ENCODE results near the gene DSG3.
A peak's percentile ranks its signal among the peaks of the same experiment; 100 is the strongest.

DSG3 gene

GRCh38 chr18:31428211-31428610 is 19.3 kb upstream of the DSG3 start:
- Histone ChIP-seq H3K27me3 (no peaks in the 10 kb centered on the region), H3K4me2 (no peak overlapping the region), H3K36me3 (no peaks in the 10 kb centered on the region)

GRCh38 chr18:31429623-31430022 is 17.9 kb upstream of the DSG3 start:
- Histone ChIP-seq H3K27ac (no peak overlapping the region), H3K4me1 (no peaks in the 10 kb centered on the region)

More at GRCh38 chr18:31428211-31428610, 19.3 kb upstream of the DSG3 start:
- no peak for TF ChIP-seq Cebpa-rat (IDR thresholded peaks at IDR 0.05)
- H3K9ac ChIP-seq: no peak overlapping the region
- H3K27ac ChIP-seq: no peak overlapping the region
- H4K20me1 ChIP-seq: no peaks in the 10 kb centered on the region
- H3K4me1 ChIP-seq: no peaks in the 10 kb centered on the region
- H3K4me3 ChIP-seq: no peak overlapping the region
- H3K9me3 ChIP-seq (replicated peaks in 1 of 11): peaks cover 0 to 9% (median 0%) of the 10 kb centered on the region in 11 experiments; a peak in 1 of 22 replicates

GRCh38 chr18:31430072-31430471 is 17.5 kb upstream of the DSG3 start:
- Histone ChIP-seq H3K4me2 (no peak overlapping the region), H4K20me1 (no peaks in the 10 kb centered on the region), H3K27ac (no peak overlapping the region), H3K9me3 (replicated peaks in 1 of 11) (peaks cover 0 to 9% (median 0%) of the 10 kb centered on the region in 11 experiments; a peak in 1 of 22 replicates), H3K4me3 (no peak overlapping the region), H3K9ac (no peak overlapping the region), H3K36me3 (no peaks in the 10 kb centered on the region), H3K27me3 (no peaks in the 10 kb centered on the region), H3K4me1 (no peaks in the 10 kb centered on the region)
- TF ChIP-seq Cebpa-rat (IDR thresholded peaks at IDR 0.05): no peak

More at GRCh38 chr18:31429623-31430022, 17.9 kb upstream of the DSG3 start:
- no peak overlapping the region for H3K4me2 ChIP-seq
- H3K36me3 ChIP-seq: no peaks in the 10 kb centered on the region
- peaks cover 0 to 9% (median 0%) of the 10 kb centered on the region in 11 experiments; a peak in 1 of 22 replicates for H3K9me3 ChIP-seq (replicated peaks in 1 of 11)
- no peaks in the 10 kb centered on the region for H3K27me3 ChIP-seq
- TF ChIP-seq Cebpa-rat (IDR thresholded peaks at IDR 0.05): no peak
- H3K4me3 ChIP-seq: no peak overlapping the region
- no peaks in the 10 kb centered on the region for H4K20me1 ChIP-seq
- H3K9ac ChIP-seq: no peak overlapping the region

GRCh38 chr18:31430554-31430953 is 17.0 kb upstream of the DSG3 start:
- Histone ChIP-seq H3K9ac (no peak overlapping the region), H3K4me3 (no peak overlapping the region), H3K9me3 (replicated peaks in 1 of 11) (peaks cover 0 to 9% (median 0%) of the 10 kb centered on the region in 11 experiments; a peak in 1 of 22 replicates), H3K27me3 (no peaks in the 10 kb centered on the region), H3K4me2 (no peak overlapping the region), H3K27ac (no peak overlapping the region), H3K4me1 (no peaks in the 10 kb centered on the region), H3K36me3 (no peaks in the 10 kb centered on the region), H4K20me1 (no peaks in the 10 kb centered on the region)
- TF ChIP-seq Cebpa-rat (IDR thresholded peaks at IDR 0.05): no peak

- Histone ChIP-seq H3K9ac (no peak overlapping the region), H3K4me3 (no peak overlapping the region), H3K9me3 (replicated peaks in 1 of 11) (peaks cover 0 to 9% (median 0%) of the 10 kb centered on the region in 11 experiments; a peak in 1 of 22 replicates), H3K27me3 (no peaks in the 10 kb centered on the region), H3K27ac (no peak overlapping the region), H4K20me1 (no peaks in the 10 kb centered on the region), H3K4me2 (no peak overlapping the region), H3K4me1 (no peaks in the 10 kb centered on the region), H3K36me3 (no peaks in the 10 kb centered on the region)
- no peak for TF ChIP-seq Cebpa-rat (IDR thresholded peaks at IDR 0.05)
These were observed 15.2 kb upstream of the DSG3 start for GRCh38 chr18:31432316-31432715.

GRCh38 chr18:31436825-31437224 is 10.7 kb upstream of the DSG3 start:
- Histone ChIP-seq H4K20me1 (no peaks in the 10 kb centered on the region), H3K4me2 (no peak overlapping the region)

GRCh38 chr18:31438402-31438801 is 9.1 kb upstream of the DSG3 start:
- H3K9me3 ChIP-seq (replicated peaks in 1 of 11): no peaks in the 10 kb centered on the region
- no peak overlapping the region for H3K27ac ChIP-seq
- H3K4me2 ChIP-seq: no peak overlapping the region
- H4K20me1 ChIP-seq: no peaks in the 10 kb centered on the region
- no peaks in the 10 kb centered on the region for H3K36me3 ChIP-seq
- H3K27me3 ChIP-seq: no peaks in the 10 kb centered on the region
- H3K4me3 ChIP-seq: no peak overlapping the region
- H3K9ac ChIP-seq: no peak overlapping the region
- no peaks in the 10 kb centered on the region for H3K4me1 ChIP-seq
- no peak for TF ChIP-seq Cebpa-rat (IDR thresholded peaks at IDR 0.05)

More at GRCh38 chr18:31436825-31437224, 10.7 kb upstream of the DSG3 start:
- no peak for TF ChIP-seq Cebpa-rat (IDR thresholded peaks at IDR 0.05)
- Histone ChIP-seq H3K9me3 (replicated peaks in 1 of 11) (peaks cover 0 to 7% (median 0%) of the 10 kb centered on the region in 11 experiments; a peak in 1 of 22 replicates), H3K4me1 (no peaks in the 10 kb centered on the region), H3K27me3 (no peaks in the 10 kb centered on the region), H3K36me3 (no peaks in the 10 kb centered on the region), H3K27ac (no peak overlapping the region), H3K4me3 (no peak overlapping the region), H3K9ac (no peak overlapping the region)

GRCh38 chr18:31439807-31440325 is 7.7 kb upstream of the DSG3 start:
- no peaks in the 10 kb centered on the region for H3K27me3 ChIP-seq
- no peak overlapping the region for H3K4me2 ChIP-seq
- no peaks in the 10 kb centered on the region for H4K20me1 ChIP-seq
- H3K9ac ChIP-seq: no peak overlapping the region
- H3K36me3 ChIP-seq: no peaks in the 10 kb centered on the region
- H3K4me1 ChIP-seq: no peaks in the 10 kb centered on the region
- H3K27ac ChIP-seq: no peak overlapping the region
- H3K4me3 ChIP-seq: no peak overlapping the region
- peak in 1 of 11 experiments; percentile 11; a peak in 1 of 22 replicates for TF ChIP-seq Cebpa-rat (IDR thresholded peaks at IDR 0.05)
- H3K9me3 ChIP-seq (replicated peaks in 1 of 11): no peaks in the 10 kb centered on the region

GRCh38 chr18:31440787-31441186 is 6.8 kb upstream of the DSG3 start:
- Histone ChIP-seq H3K27ac (no peak overlapping the region), H3K9me3 (replicated peaks in 1 of 11) (no peaks in the 10 kb centered on the region), H3K27me3 (no peaks in the 10 kb centered on the region), H3K4me2 (no peak overlapping the region), H3K36me3 (no peaks in the 10 kb centered on the region), H4K20me1 (no peaks in the 10 kb centered on the region), H3K4me3 (no peak overlapping the region), H3K9ac (no peak overlapping the region), H3K4me1 (no peaks in the 10 kb centered on the region)
- no peak for TF ChIP-seq Cebpa-rat (IDR thresholded peaks at IDR 0.05)

- Histone ChIP-seq H3K27ac (no peak overlapping the region), H3K27me3 (no peaks in the 10 kb centered on the region), H4K20me1 (no peaks in the 10 kb centered on the region), H3K9ac (no peak overlapping the region), H3K4me2 (no peak overlapping the region), H3K36me3 (no peaks in the 10 kb centered on the region), H3K4me1 (no peaks in the 10 kb centered on the region), H3K9me3 (replicated peaks in 1 of 11) (no peaks in the 10 kb centered on the region), H3K4me3 (no peak overlapping the region)
- TF ChIP-seq Cebpa-rat (IDR thresholded peaks at IDR 0.05): no peak
These were observed 6.0 kb upstream of the DSG3 start for GRCh38 chr18:31441493-31441892.

Data from BLaER1 treated with 17β-estradiol and CSF1 and Interleukin-3, amounts not matched to agents 10 nM and 100 nM (cell line).